Cerebellar nuclear complex (tissue), 1 donor: ENCODE measurements around the gene BBS9.
"Not testable (repeated sequence)": the region's sequence is repeated elsewhere in the genome, so short reads cannot be mapped to it uniquely, and the experiment has no call there.

ENCODE experiments used
- DNase-seq, 2 experiments: peaks; one replicate each; lab custom pipeline; 2025; lab: John Stamatoyannopoulos, UW

The BBS9 gene

DNA sequence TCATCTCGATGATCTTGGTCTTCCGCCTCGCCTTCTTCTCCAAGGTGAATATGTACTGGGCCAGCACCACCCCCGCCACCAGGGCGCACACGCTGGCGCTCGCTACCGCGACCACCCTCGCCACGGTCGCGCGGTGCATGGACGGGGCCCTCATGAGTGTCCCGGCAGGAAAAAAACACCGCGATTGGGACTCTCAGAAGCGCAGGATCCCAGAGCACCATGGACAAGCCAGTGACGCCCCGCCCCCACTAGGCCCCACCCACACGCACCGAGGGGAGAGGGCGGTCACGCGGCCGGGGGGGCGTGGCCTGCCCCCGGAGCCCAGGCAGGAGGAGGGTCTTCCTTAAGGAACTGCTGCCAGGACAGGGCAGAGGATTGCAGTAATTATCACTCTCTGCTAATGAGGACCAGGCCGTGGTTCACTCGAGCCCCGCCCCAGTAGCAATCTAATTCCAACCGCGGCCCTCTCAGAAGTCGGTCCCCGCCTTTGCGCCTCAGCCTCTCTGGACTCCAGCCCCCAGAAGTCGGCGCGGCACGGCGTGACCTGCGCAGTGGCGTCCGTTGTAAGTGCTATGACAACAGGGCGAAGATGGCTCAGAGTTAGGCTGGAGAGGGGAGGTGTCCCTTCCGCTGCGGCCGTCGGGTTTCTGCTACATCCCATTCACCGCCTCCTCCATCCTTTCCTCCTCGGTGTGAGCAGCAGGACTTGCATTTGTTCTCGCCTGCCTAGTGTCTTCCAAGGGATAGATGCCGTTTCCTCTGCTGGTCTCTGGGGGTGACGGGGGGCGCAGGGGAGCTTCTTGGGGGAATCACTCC lies at the start of gene BBS9:
Gene BBS9 (plus strand): TSS at position 575 of the 816 bp plus-strand sequence. CDS start 16,689 bp downstream, outside the sequence.
- peak; percentile 59 to 96 for DNase-seq

DNA sequence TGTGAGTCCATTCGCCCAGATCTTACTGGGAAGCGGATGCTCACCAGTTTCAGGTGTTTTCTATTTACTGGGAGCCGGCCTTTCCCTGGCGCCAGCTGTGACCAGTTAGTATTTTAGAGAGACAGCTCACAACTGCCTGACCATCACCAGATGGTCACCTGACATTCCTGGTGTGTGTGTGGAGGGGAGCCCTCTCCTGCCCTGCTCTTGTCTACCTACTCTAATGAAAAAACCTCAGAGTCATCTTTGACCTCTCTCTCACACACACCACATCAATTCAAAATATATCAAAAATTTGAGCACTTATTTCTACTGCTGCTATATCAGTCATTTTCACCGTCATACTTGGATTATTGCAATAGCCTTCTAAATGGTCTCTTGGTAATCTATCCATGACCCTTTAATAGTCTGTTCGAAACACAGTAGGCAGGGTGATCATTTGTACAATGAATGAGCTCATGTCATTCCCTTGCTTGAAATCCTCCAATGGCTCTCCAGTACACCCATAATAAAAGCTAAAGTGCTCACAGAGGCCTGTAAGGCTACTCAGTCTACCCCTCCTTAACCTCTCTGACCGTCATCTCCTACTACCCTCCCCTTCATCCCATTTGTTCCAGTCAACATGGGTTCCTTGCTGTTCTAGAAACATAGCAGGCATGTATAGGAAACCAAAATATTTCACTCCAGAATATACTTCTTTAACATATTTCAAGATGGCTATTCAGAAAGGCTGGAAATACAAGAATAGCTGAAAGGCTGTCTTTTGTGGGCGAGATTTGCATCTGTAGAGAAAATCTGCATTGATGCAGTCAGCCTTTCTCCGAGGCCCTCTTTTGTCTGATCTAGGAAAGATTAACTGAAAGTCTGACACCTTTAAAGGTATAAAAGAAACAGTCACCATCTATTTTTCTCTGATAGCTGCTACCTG lies 49.3 kb upstream of the BBS9 start:
- no peak for DNase-seq

DNA sequence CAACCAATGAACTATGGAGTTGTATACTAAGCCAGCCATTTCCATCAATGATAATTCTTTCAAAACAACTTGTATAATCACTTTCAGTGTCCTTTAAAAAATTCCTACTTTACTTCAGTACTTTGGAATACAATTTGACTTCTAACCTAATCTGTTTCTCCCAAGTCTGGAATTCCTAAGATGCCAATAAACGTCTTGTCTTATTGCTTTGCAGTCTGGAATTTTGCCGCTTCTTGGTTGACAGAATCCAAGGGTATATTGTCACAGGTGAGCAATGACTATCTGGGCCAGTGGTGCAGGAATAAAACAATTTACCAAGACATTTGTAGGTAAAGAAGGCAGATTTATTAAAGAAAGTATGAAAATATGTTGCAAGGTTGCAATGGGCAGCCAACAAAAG lies 42.0 kb upstream of the BBS9 start:
- DNase-seq = no peak

DNA sequence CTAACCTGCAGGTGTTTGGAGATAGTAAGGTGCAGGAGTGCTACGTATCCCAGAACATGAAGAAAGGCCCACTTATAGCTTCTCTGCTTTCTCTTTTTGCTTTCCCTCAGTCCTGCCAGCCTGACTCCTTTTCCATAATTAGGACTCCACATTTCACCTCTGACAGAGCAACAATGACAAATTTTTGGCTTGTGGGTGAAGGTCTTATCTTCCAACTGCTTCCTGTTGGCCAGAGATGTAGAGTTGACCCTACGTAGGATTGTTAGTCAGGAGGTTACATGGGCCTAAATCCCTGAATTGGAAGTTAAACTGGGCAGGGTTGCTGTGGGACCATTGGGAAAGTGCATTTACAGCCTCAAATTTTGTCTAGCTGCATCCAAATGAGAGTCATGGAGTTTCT lies 41.5 kb upstream of the BBS9 start:
- DNase-seq = no peak

DNA sequence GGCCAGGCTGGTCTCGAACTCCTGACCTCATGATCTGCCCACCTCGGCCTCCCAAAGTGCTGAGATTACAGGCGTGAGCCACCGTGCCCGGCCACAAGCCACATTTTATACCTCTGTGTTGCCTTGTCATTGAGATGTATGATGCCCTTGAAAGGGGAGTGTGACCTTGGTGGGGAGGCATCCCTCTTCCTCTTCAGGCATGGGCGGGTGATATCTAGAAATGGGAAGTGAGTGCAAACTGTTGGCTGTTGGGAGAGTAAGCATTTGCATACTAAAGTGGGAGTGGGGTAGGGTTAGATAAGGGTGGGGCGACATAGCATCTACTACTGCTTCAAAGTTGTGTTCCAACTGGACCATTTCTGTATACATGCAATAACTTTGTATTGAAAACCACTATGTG lies 40.2 kb upstream of the BBS9 start:
- no peak for DNase-seq

DNA sequence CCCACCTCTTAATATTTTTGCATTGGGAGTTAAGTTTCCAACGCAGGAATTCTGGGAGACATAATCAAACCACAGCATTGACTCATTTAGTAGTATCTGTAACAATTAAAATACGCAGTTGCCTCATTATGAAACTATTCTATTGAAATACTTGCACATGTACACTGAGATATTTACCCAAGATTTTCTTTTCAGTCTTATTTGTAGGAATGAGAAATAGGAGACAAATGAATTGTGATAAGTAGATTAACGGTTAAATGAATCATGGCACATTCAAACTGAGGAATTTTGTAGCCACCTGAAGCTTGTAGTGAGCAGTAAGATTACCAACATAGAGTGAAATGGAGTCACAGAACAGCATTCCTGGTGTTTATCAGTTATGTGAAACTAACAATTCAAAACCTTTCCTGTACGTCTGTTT lies 38.2 kb upstream of the BBS9 start:
- no peak for DNase-seq

DNA sequence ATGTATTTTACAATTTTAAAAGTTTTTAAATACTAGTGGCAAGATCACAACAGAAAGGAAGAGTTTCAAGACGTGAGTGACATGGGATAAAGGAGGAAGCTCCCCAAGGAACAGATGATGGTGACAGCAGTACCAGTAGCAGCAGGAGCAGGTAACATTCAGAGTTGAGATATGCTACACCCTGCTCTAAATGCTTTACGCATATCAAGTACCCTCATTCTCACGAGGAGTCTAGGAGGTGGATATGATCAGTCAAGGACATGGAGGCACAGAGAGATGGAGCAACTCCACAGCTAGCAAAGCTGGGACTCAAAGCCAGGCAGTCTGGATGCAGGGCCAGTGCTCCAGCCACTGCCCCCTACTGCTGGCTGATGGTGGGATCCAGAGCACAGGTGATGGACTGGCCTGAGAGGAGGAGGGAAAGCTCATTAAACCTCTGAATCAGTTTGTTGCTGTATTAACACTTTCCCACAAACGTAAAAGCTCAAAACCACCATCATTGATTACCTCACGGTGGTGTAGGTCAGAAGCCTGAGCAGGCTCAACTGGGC lies 37.6 kb upstream of the BBS9 start:
- DNase-seq = no peak

DNA sequence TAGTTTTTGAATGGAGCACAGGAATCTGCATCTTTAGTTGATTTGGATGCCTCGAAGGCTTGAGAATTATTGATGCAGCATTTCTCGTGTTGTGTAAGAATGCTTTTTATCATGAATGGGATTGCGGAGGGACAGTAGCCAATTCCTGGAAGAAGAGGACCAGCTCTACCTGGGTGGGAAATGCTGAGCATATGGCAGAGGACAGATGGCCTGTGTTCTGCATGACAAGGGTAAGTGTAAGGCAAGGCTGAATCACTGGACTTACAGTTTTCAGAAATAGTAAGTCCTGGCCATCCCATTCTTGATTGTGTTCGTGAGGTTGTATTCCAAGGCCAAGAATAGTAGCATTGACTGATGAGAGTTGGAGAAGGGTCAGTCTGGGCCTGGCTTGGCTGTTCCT lies 36.1 kb upstream of the BBS9 start:
- DNase-seq = peak; percentile 43 to 46

DNA sequence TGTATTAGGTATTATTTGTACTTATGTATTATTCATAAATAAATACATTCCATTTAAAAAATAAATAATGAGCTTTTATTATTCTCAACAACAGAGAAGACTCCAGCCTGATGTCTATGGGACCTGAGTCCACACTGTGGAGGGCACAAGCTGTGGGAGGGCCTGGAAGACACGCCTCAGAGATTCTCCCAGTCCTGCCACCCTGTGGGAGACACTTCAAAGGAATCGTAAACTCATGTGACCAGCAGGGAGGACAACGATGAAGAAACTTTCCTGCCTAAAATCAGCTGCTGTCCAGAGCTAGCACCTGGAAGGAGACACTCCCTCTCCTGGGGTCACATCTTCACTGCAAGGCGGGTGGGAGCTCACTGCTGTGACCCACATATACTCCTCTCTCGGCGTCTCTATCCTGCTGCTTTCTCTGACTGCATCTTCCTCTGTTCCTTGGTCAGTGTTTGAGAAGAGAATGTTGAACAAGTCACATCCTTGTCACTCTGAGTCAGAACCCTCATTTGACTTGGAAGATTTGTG lies 34.6 kb upstream of the BBS9 start:
- not testable (repeated sequence) for DNase-seq

DNA sequence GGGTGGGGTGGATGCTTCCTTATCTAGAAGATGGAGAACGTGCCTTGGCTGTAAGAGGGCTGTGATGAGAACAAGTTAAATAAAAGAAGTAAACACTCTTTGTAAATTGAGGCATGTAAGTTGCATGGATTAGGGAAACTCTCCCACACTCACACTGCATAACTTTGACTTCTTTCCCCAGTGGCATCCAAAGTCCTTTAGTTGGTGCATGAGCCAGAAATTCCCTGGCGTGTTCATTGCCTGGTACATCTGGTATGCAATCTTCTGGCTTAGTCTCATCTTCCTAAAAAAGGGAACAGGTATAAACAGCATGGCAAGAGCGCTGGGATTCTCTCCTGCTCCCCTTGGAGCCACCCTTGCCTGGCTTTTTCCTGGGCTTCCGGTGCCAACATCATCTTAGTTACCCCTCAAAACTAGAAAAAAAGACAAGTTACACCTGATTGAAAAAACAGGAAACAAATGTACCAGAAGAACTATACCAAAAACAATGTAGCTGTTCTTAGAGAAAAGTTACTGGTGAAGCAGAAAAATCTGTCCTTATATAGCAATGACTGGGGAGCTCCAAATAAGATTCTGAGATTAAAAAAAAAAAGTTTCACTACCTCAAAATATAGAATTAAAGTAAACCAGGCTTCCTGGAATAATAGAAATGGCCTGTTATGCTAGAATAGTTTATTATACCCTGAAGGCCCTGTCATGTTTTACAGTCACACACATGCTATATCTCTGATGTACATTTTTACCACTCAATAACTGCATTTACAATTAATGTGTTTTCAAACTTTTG lies 30.0 kb upstream of the BBS9 start:
- DNase-seq = no peak

DNA sequence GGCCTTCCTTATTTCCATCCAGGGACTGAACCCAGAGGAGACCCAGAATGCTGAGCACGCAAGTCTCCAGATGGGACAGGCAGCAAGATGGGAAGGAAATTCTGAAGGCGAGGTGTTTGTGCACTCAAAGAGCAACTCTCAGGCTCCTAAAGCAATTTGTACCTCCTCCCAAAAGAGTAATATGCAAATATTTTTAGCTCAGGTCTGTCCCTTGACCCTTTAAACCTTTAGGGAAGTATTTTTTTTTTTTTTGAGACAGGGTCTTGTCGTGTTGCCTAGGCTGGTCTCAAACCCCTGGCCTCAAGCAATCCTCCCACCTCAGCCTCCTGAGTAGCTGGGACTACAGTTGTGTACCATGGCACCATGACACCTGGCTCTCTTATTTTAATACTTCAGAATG lies 28.6 kb upstream of the BBS9 start:
- DNase-seq = no peak

DNA sequence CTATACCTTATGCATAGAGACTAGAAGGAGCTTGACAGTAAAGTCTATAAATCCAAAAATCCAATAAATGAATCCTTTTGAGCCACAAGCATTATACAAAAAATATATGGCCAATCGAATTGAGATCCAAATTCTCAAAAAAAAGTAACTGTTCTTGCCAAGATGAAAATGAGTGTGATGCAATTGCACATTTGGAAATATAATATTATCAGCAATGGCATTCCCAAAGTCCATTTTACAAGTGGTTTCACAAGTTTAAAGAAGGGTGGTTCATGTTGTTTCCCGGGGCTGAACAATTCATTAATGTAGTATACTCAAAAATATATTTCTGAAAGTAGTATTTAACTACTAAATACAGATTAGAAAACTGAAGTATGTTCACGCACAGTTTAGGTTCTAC lies 27.5 kb upstream of the BBS9 start:
- no peak for DNase-seq

DNA sequence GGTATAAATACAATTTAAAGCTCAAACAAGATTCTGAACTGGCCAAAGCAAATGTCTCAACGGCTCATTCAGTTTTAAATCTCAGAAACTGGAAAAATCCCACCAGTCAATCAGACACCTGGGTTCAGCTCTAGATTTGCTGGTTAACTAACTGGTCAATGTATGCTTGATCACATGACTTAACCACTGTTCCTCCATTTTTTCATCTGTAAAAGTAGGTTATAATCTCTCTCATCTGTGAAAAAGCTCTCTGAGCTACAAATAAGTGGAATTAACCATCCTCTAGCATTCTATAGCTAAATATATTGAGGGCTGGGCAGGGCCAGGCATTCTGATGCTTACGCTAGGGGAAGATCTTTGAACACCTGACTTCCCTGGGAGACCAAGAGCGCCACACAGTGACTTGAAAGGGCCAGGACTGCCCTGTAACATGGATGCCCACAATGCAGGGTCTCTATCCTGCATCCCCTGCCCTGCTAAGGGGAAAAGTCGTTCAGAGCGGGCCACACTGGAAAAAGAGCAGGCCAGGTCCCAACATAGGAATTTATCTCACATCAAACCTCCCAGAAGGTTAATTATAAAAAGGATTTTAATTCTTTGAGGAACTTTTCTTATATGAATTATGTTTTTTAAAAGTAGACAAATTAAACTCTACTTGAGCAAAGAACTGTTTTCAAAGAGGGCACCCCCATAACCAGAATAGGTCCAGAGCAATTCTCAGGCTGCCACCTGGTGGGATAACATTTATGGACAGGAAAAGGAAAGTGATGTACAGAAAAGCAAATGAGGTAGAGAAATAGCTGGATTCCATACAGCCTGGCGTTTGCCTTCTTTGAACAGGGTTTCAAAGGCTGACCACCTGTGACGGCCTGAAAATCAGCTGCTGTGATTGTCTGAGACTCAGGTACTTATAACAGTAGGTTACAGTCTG lies 22.0 kb upstream of the BBS9 start:
- DNase-seq = no peak

DNA sequence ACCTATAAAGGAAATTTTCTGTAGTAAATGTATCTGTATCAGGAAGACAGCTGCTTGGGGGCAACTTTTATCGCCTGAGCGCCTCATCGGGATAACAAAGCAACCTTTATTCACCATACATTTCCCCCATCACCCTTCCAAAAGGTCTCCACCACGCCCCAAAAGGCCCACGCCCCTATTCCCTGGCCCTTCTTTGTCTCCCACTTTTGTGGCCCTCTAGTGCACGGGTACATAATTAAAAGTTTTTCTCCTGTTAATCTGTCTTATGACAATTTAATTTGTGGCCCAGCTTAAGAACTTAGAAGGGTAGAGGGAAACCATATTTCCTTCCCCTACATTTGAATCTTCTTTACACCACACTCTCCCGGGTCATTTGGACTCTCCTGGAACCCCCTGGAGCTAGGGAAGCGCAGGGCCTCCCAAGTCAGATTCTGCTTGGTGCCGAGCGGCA lies 20.8 kb upstream of the BBS9 start:
- DNase-seq = no peak

DNA sequence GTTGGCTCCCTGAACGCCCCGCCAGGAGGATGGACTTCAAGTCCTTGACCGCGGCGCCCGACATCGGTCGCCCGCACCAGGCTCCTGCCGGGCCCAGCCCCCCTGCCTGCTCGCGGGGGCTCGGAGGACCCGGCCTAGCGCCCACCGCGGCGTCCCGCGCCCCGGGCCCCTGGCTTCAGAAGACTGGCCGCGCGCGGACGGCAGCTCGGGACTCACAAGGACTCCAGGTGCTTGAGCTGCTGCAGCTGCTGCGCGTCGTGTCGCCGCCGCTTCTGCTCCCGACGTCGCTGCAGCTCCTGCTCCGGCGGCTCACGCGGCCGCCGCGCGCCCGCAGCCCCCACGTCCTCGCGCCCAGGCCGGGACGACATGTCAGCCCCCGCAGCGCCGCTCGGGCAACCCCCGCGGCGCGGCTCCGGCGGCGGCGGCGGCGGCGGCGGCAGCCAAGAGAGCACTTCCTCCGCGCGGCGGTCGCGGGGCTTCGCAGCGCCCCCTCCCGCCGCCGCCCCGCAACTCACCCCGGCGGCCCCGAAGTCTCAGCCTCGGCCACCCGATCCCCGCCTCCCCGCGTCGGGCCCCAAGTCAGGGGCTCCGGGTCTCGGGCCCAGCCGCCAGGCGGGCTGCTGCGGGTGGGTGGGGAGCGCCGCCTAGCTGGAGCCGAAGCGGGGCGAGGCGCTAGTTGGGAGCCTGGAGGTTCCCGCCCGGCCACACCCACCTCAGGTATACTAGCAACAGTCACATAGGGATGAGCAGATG lies 20.2 kb upstream of the BBS9 start, which contains the start of gene RP9:
Gene RP9 (minus strand): TSS at position 400 of the 753 bp plus-strand sequence. CDS start 32 bp downstream, at position 368.
- DNase-seq = no peak

DNA sequence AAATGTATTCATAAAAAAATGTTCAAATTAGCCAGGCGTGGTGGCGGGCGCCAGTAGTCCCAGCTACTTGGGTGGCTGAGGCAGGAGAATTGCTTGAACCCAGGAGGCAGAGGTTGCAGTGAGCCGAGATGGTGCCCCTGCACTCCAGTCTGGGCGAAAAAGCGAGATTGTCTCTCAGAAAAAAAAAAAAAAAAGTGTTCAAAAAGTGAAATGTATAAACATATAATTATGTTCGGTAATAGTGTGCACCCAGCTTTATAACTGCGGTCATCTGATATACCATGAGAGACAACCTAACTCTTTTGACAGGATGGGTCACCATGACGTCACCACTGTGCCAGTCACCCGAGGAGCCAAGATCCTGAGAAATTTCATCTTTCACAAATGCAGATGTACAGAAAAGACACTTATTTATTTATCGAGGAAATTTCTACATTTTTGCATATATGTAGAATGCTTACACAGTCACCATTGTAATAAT lies 19.6 kb upstream of the BBS9 start:
- DNase-seq = no peak

DNA sequence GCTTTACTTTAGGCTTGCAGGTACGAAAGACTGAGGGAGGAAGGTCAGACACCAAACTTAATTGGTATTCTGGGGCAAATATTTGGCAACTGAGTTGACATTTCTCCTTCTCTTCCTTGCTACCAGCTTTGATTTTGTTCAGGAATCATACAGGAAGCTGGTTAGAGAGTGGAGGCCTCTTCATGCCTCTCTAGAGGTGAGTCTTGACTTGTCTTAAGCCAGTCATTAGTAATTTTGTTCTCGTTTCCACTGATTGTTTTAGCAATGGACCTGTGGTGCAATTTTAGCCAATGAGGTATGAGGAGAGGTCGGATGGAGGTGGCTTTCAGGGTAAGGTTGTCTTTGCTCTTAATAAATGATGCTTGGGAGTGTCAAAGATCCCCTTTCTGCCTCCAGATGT lies 17.8 kb upstream of the BBS9 start:
- no peak for DNase-seq

DNA sequence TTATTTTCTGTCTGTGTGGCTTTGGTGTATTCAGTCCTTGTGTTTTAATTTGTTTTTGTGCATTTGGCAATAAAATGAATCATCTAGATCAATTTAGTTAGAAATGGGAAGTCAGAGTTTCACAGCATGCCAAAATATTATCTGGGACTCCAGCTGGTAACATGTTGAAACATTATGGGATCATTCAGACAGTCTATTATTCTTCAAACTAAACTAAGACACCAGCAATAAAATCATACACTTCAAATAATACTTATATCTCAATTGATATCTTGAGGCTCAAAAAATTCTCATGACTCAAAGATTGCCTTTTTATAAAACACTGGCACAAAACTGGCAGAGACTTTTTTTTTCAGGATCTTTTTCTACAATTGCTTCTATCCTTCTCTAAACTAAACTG lies 14.4 kb upstream of the BBS9 start:
- no peak for DNase-seq

DNA sequence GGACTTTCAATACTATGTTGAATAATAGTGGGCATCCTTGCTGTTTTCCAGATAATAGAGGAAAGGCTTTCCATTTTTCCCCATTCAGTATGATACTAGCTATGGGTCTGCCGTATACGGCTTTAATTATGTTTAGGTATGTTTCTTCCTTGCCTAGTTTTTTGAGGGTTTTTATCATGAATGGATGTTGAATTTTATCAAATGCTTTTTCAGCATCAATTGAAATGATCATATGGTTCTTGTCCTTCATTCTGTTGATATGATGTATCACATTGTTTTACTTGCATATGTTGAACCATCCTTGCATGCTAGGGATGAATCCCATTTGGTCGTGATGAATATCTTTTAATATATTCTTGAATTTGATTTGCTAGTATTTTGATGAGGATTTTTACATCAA lies 11.0 kb upstream of the BBS9 start:
- DNase-seq = no peak
